NT2/D1 (cell line): Measurements from ENCODE around the gene DNALI1.

Experiments used
- SUZ12 ChIP-seq: IDR thresholded peaks from 2 replicates; pipeline ENCODE4 v1.6.1; 2011; ENCODE audit not compliant: insufficient read length, insufficient read depth; ENCODE audit errors: extremely low read depth
- YY1 ChIP-seq: IDR thresholded peaks from 2 replicates; pipeline ENCODE4 v1.6.1; 2011; ENCODE audit not compliant: insufficient read length, insufficient read depth
- ZNF274 ChIP-seq: IDR thresholded peaks from 2 replicates; pipeline ENCODE4 v1.6.1; 2011; ENCODE audit warnings: mild to moderate bottlenecking, low read depth, low read length

DNA sequence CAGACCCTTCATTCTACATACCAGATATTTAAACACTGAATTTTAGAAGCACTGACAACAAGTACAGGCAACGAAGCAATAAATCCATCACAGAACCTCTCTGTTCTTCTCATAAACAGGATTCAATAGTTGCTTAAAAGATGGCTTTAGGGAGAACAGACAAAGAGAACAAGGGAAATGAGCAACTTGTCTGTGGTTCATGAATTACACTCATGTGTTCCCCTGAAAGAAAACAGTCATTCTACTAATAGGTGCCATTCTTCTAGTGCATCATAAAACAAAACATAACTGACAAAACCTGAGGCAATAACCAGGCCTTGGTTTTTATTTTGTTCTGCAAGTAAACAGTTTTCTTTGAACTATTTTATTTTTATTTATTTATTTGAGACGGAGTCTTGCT is 32.2 kb downstream of the DNALI1 start:
- no peak for TF ChIP-seq YY1
- no peak for TF ChIP-seq ZNF274
- no peak for TF ChIP-seq SUZ12
